ENCODE measurements around the gene FBXL19. TPM values are rescaled to one million over a fixed set of nuclear protein-coding genes. Genes with fewer than 3 reads are reported as not detected.
"Not testable (repeated sequence)": the region's sequence is repeated elsewhere in the genome, so short reads cannot be mapped to it uniquely, and the experiment has no call there.

FBXL19 gene
- total RNA-seq, 2 experiments from 2014 or later = 21.7 to 22.4 TPM

DNA sequence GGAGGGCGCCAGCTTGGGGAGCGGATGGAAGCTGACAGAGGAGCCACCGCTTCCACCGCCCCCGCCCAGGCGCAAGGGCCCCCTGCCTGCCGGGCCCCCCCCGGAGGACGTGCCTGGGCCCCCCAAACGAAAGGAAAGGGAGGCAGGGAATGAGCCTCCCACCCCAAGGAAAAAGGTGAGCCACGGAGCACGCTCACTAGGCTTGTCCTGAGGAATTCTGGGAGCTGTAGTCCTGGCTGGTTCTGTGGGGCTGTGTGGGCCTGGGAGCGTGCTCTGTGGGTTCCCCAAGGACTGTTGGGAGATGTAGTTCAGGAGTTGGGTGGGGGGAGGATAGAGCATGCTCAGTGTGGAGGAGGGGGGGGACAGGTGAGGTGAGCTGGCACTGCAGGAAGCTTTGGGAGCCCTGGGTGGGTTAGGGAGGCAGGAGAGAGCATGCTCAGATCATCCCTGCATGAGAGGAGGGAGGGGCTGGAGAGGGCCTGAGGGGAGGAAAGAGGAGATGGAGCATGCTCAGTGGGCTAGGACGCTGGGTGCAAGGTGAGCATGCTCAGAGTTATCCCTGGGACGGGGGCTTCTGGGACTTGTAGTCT is 4.5 kb downstream of the FBXL19 start:
- no peaks in the 10 kb centered on the region for H3K9me3 Mint-ChIP-seq
- CTCF ChIA-PET = interaction anchor here (1.0 to 6.6 kb wide), 3 partner anchors 8 to 26 kb away, joined by 3 to 48 read pairs (median 8); no protein-coding TSS in a partner anchor

GRCh38 chr16:30928390-30928789 is 5.0 kb downstream of the FBXL19 start:
- no peak for DNase-seq
- no peaks in the 10 kb centered on the region for H3K9me3 Mint-ChIP-seq
- H3K36me3 Mint-ChIP-seq (ENCODE audit: low read depth) = peaks cover 6% of the 10 kb centered on the region
- H3K27ac Mint-ChIP-seq = no peak overlapping the region
- POLR2A ChIA-PET = no interaction called here
- CTCF ChIA-PET = interaction anchor here (0.5 to 6.6 kb wide), 3 partner anchors 12 to 27 kb away, joined by 3 to 48 read pairs (median 8); no protein-coding TSS in a partner anchor
- H3K4me3 Mint-ChIP-seq = no peak overlapping the region
- peaks cover 19% of the 10 kb centered on the region for H3K4me1 Mint-ChIP-seq
- H3K27me3 Mint-ChIP-seq = no peaks in the 10 kb centered on the region

More for the DNA sequence above, 4.5 kb downstream of the FBXL19 start:
- H3K27ac Mint-ChIP-seq = no peak overlapping the region
- H3K4me3 Mint-ChIP-seq = no peak overlapping the region
- peak; percentile 30 for DNase-seq
- POLR2A ChIA-PET = no interaction called here
- H3K4me1 Mint-ChIP-seq = peaks cover 19% of the 10 kb centered on the region
- H3K36me3 Mint-ChIP-seq (ENCODE audit: low read depth) = peaks cover 6% of the 10 kb centered on the region
- H3K27me3 Mint-ChIP-seq = no peaks in the 10 kb centered on the region

- Mint-ChIP-seq H3K27ac (no peak overlapping the region), H3K27me3 (no peaks in the 10 kb centered on the region), H3K9me3 (no peaks in the 10 kb centered on the region), H3K4me3 (no peak overlapping the region), H3K4me1 (peaks cover 22% of the 10 kb centered on the region), H3K36me3 (ENCODE audit: low read depth) (peaks cover 6% of the 10 kb centered on the region)
- DNase-seq = no peak
- CTCF ChIA-PET = interaction anchor here (0.6 to 6.6 kb wide), 2 partner anchors 9 to 11 kb away, joined by 3 to 48 read pairs; no protein-coding TSS in a partner anchor
- POLR2A ChIA-PET = no interaction called here
Measured at GRCh38 chr16:30929167-30929566, 5.8 kb downstream of the FBXL19 start.

DNA sequence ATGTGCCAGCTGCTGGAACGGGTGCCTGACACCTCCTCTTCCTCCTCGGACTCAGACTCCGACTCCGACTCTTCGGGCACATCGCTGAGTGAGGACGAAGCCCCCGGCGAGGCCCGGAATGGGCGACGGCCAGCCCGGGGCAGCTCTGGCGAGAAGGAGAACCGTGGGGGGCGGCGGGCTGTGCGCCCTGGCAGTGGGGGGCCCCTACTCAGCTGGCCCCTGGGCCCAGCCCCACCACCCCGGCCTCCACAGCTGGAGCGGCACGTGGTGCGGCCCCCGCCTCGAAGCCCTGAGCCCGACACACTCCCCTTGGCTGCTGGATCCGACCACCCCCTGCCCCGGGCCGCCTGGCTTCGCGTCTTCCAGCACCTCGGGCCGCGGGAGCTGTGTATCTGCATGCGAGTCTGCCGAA is 6.8 kb downstream of the FBXL19 start:
- ChIA-PET POLR2A (no interaction called here), CTCF (interaction anchor here (0.6 to 6.6 kb wide), 2 partner anchors 10 to 86 kb away, joined by 3 to 48 read pairs; no protein-coding TSS in a partner anchor)
- no peaks in the 10 kb centered on the region for H3K27me3 Mint-ChIP-seq

DNA sequence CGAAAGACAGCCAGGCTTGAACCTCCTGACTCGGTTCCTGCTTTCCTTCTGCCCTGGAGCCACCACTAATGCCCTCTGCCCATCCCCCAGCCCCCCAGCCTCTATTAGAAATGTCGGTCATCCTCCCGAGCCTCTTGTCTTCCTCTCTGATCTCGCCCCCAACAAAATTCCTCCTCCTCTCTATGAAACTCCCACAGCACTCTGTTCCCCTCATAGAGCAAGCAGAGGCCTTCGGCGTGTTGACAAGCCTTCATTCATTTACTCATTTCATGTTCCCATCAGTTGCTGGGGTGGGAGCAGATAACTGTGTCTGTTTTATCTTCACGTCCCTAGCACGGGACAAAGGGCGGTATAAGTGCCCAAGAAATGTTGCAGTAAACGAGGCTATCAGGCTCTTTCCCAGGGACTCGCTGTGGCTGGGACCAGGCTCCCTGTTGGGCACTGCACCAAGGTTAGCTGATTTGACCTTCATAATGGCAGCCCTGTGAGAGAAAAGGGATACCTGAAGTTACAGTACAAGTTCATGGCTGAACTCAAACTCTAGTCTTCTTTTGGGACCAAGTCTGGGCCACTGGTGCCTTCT is 7.8 kb downstream of the FBXL19 start:
- peak overlapping the region; percentile 0 for H3K27ac Mint-ChIP-seq
- CTCF ChIA-PET = interaction anchor here (1.1 kb wide), 1 partner anchor 86 kb away, joined by 3 read pairs; no protein-coding TSS in a partner anchor
- H3K36me3 Mint-ChIP-seq (ENCODE audit: low read depth) = peaks cover 6% of the 10 kb centered on the region
- H3K9me3 Mint-ChIP-seq = no peaks in the 10 kb centered on the region
- no peaks in the 10 kb centered on the region for H3K27me3 Mint-ChIP-seq
- POLR2A ChIA-PET = no interaction called here
- H3K4me1 Mint-ChIP-seq = peaks cover 25% of the 10 kb centered on the region
- no peak overlapping the region for H3K4me3 Mint-ChIP-seq
- no peak for DNase-seq

More for the DNA sequence above, 6.8 kb downstream of the FBXL19 start:
- no peaks in the 10 kb centered on the region for H3K9me3 Mint-ChIP-seq
- no peak overlapping the region for H3K27ac Mint-ChIP-seq
- H3K36me3 Mint-ChIP-seq (ENCODE audit: low read depth) = peaks cover 6% of the 10 kb centered on the region
- no peak for DNase-seq
- no peak overlapping the region for H3K4me3 Mint-ChIP-seq
- peaks cover 25% of the 10 kb centered on the region for H3K4me1 Mint-ChIP-seq

GRCh38 chr16:30934827-30935557 is 11.6 kb downstream of the FBXL19 start:
- H3K9me3 Mint-ChIP-seq = no peaks in the 10 kb centered on the region
- H3K4me3 Mint-ChIP-seq = no peak overlapping the region
- no peaks in the 10 kb centered on the region for H3K27me3 Mint-ChIP-seq
- CTCF ChIA-PET = interaction anchor here (0.6 to 1.7 kb wide), 12 partner anchors 8 to 320 kb away, joined by 3 to 5 read pairs (median 3); partner anchors contain the start of gene FBXL19
- peaks cover 8% of the 10 kb centered on the region for H3K36me3 Mint-ChIP-seq (ENCODE audit: low read depth)
- peak; percentile 46 for DNase-seq
- no peak overlapping the region for H3K27ac Mint-ChIP-seq
- peaks cover 28% of the 10 kb centered on the region for H3K4me1 Mint-ChIP-seq
- POLR2A ChIA-PET = interaction anchor here (0.6 kb wide), 1 partner anchor 508 kb away, joined by 4 read pairs; the partner anchor contains the start of gene ZNF843

- ChIA-PET POLR2A (no interaction called here), CTCF (interaction anchor here (0.6 to 6.0 kb wide), 7 partner anchors 10 to 247 kb away, joined by 3 to 48 read pairs (median 3); no protein-coding TSS in a partner anchor)
- Mint-ChIP-seq H3K4me3 (no peak overlapping the region), H3K9me3 (no peaks in the 10 kb centered on the region), H3K27ac (peak overlapping the region; percentile 68), H3K27me3 (no peaks in the 10 kb centered on the region), H3K4me1 (peaks cover 45% of the 10 kb centered on the region), H3K36me3 (ENCODE audit: low read depth) (peaks cover 3% of the 10 kb centered on the region)
- no peak for DNase-seq
Measured at GRCh38 chr16:30937692-30938091, 14.3 kb downstream of the FBXL19 start.

DNA sequence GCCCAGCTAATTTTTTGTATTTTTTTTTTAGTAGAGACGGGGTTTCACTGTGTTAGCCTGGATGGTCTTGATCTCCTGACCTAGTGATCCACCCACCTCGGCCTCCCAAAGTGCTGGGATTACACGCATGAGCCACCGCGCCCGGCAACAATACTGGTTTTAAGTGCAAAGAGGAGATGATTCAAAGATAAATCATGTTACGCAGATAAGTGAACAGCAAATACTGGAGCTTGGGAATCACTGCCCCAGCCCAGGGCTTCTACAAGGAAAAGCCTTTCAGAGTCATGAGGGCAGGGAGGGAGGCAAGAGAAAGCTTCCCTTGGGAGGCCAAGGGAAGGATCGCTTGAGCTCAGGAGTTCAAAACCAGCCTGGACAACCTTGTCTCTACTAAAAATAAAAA is 16.2 kb downstream of the FBXL19 start:
- H3K27ac Mint-ChIP-seq, H3K27me3 Mint-ChIP-seq, POLR2A ChIA-PET, DNase-seq, H3K9me3 Mint-ChIP-seq, H3K4me3 Mint-ChIP-seq: not testable (repeated sequence)
- CTCF ChIA-PET = interaction anchor here (0.6 to 6.0 kb wide), 9 partner anchors 10 to 230 kb away, joined by 3 to 48 read pairs (median 4); no protein-coding TSS in a partner anchor
- peaks cover 42% of the 10 kb centered on the region for H3K4me1 Mint-ChIP-seq
- H3K36me3 Mint-ChIP-seq (ENCODE audit: low read depth) = peaks cover 14% of the 10 kb centered on the region

DNA sequence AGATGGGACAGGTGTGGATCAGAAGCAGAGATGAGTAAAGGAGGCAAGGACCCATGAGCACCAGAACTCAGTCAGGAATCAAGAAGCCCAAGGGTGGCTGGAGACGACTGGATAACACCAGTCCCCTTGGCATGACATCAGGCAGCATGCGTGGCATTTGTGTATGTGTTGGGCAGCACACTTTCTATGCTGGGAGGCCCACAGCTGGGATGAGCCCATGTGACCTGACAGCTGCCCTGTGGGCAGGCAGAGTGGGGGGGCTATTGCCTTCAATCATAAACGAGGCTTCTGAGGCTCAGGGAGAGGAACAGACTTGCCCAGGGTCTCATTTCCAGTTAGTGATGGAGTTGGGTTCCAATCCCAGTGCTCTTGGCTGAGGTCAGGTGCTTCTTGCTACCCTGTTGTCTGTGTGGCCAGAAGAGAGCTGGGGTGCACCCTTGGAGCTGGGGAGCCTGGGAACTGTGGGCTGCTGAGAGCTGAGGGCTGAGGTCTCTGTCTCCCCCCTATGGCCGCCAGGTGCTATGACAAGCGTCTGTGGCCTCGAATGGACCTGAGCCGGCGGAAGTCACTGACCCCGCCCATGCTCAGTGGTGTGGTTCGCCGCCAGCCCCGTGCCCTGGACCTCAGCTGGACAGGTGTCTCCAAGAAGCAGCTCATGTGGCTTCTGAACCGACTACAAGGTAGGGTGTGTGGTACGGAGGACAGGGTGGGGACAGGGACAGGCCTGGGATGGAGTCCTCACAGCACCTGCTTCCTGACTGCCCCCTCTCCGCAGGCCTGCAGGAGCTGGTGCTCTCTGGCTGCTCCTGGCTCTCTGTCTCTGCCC is 18.4 kb downstream of the FBXL19 start:
- ChIA-PET POLR2A (no interaction called here), CTCF (interaction anchor here (0.6 to 6.0 kb wide), 30 partner anchors 8 to 441 kb away, joined by 3 to 48 read pairs (median 4); partner anchors contain the start of genes FBRS, HSD3B7, SETD1A and VKORC1)
- peak; percentile 74 for DNase-seq
- H3K27me3 Mint-ChIP-seq = no peaks in the 10 kb centered on the region
- H3K4me3 Mint-ChIP-seq = peak overlapping the region; percentile 51
- peaks cover 20% of the 10 kb centered on the region for H3K36me3 Mint-ChIP-seq (ENCODE audit: low read depth)
- no peaks in the 10 kb centered on the region for H3K9me3 Mint-ChIP-seq
- H3K4me1 Mint-ChIP-seq = peaks cover 34% of the 10 kb centered on the region
- H3K27ac Mint-ChIP-seq = peak overlapping the region; percentile 72

DNA sequence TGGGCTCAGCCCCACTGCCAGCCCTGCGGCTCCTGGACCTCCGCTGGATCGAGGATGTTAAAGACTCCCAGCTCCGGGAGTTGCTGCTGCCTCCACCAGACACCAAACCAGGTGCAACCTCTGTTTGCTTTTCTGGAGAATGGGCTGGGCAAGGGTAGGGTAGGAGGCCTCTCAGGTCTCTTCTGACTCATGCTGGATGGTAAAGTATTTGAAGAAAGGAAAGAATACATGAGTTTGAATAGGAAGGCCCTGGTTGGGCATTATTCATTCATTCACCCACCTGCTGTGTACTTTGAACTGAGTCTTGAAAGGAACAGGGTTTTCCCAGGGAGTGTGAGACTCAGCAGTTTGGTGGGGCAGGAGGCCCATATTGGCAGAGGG is 19.0 kb downstream of the FBXL19 start:
- no peak overlapping the region for H3K4me3 Mint-ChIP-seq
- CTCF ChIA-PET = interaction anchor here (0.8 to 6.0 kb wide), 26 partner anchors 8 to 441 kb away, joined by 3 to 48 read pairs (median 4); partner anchors contain the start of genes HSD3B7, SETD1A and VKORC1
- POLR2A ChIA-PET = no interaction called here

DNA sequence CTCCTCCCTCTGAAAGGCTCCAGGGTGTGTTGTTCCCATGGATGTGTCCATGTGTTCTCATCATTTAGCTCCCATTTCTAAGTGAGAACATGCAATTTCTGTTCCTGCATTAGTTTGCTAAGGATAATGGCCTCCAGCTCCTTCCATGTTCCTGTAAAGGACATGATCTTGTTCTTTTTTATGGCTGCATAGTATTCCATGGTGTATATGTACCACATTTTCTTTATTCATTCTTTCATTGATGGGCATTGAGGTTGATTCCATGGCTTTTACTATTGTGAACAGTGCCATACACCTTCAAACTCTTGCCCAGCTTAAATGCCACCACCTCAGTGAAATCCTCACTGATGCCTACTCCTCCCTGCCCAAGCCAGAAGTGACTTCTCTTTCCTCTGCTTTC is 21.0 kb downstream of the FBXL19 start:
- POLR2A ChIA-PET = interaction anchor here (0.5 kb wide), 1 partner anchor 236 kb away, joined by 3 read pairs; no protein-coding TSS in a partner anchor
- CTCF ChIA-PET = interaction anchor here (0.6 to 1.3 kb wide), 5 partner anchors 9 to 125 kb away, joined by 3 to 6 read pairs (median 4); no protein-coding TSS in a partner anchor

More for the DNA sequence above, 19.0 kb downstream of the FBXL19 start:
- no peak for DNase-seq
- H3K9me3 Mint-ChIP-seq = no peaks in the 10 kb centered on the region
- peaks cover 29% of the 10 kb centered on the region for H3K4me1 Mint-ChIP-seq
- peaks cover 24% of the 10 kb centered on the region for H3K36me3 Mint-ChIP-seq (ENCODE audit: low read depth)
- H3K27me3 Mint-ChIP-seq = no peaks in the 10 kb centered on the region
- no peak overlapping the region for H3K27ac Mint-ChIP-seq

More for the DNA sequence above, 21.0 kb downstream of the FBXL19 start:
- no peak for DNase-seq
- no peak overlapping the region for H3K4me3 Mint-ChIP-seq
- no peaks in the 10 kb centered on the region for H3K9me3 Mint-ChIP-seq
- no peaks in the 10 kb centered on the region for H3K27me3 Mint-ChIP-seq
- peaks cover 27% of the 10 kb centered on the region for H3K4me1 Mint-ChIP-seq
- peaks cover 24% of the 10 kb centered on the region for H3K36me3 Mint-ChIP-seq (ENCODE audit: low read depth)
- H3K27ac Mint-ChIP-seq = peak overlapping the region; percentile 46

Data from activated CD4-positive, alpha-beta T cell treated with anti-CD3 and anti-CD28 coated beads, Interleukin-2, amount 10 ng/mL, durations not matched to agents 7 days and 5 days (primary cell).